GM12878 (cell line): Measurements from ENCODE around the gene MSRB1. TPM values are rescaled to one million over a fixed set of nuclear protein-coding genes. Genes with fewer than 3 reads are reported as not detected.
"Not testable (repeated sequence)": the region's sequence is repeated elsewhere in the genome, so short reads cannot be mapped to it uniquely, and the experiment has no call there.

Source experiments
- ATAC-seq: fragments of 200-7000 bp; cut with Tn5 transposase; 3 replicates; pipeline ENCODE4 v1.9.1; 2020; ENCODE audit warnings: mild to moderate bottlenecking, moderate library complexity
- BruUV-seq: library from RNA; stranded (reverse); fragments of 400-500 nt; replicated peaks from 2 replicates; lab custom pipeline; 2021; lab: Mats Ljungman, UMichigan
- CTCF ChIA-PET: fragments of 300-600 bp; sonication (Branson Sonifier 250); formaldehyde crosslinking; extraction: SDS; loops from one replicate; lab custom pipeline; 2021; ENCODE audit warnings: inconsistent platforms; lab: Yijun Ruan, JAX
- POLR2A ChIA-PET: fragments of 350-600 bp; formaldehyde crosslinking; extraction: SDS; loops from one replicate; lab custom pipeline; 2021; ENCODE audit warnings: inconsistent platforms; lab: Charles Lee
- RAD21 ChIA-PET: fragments of 300-600 bp; sonication (Branson Sonifier 250); formaldehyde crosslinking; loops from one replicate; lab custom pipeline; 2023; ENCODE audit warnings: antibody characterized with exemption; ENCODE audit not compliant: unreplicated experiment; lab: Charles Lee
- SMC1A ChIA-PET: fragments of 300-600 bp; sonication (Branson Sonifier 250); formaldehyde crosslinking; loops from one replicate; lab custom pipeline; 2023; ENCODE audit not compliant: unreplicated experiment, uncharacterized antibody; lab: Charles Lee
- DNase-seq: peaks from one replicate; pipeline ENCODE4 v3.0.0-alpha.2; 2011; ENCODE audit warnings: low read depth, low spot score
- FAIRE-seq: peaks from 3 replicates; lab custom pipeline; 2011; peaks lifted over from hg19 to GRCh38; lab: Jason Lieb, UNC
- H2AFZ ChIP-seq: 2 replicates; pipeline ENCODE4 v1.6.0; 2011; ENCODE audit warnings: low read depth, low read length, control low read depth; ENCODE audit not compliant: control insufficient read depth
- H3K27ac ChIP-seq: 2 replicates; pipeline ENCODE4 v1.5.1; 2011; ENCODE audit warnings: control low read depth; ENCODE audit not compliant: control insufficient read depth, insufficient read depth
- H3K27me3 ChIP-seq, 2 experiments: replicated peaks in 1 of 2; 2 replicates each; pipeline versions ENCODE4 v1.6.0 to v1.6.1; 2011; ENCODE audit warnings: low read length in 1 of 2; ENCODE audit not compliant: control insufficient read depth in 2 of 2, insufficient read depth in 2 of 2
- H3K36me3 ChIP-seq, 2 experiments: 2 replicates each; pipeline ENCODE4 v1.5.1; 2011; ENCODE audit warnings: low read length in 1 of 2; ENCODE audit not compliant: control insufficient read depth in 2 of 2, insufficient read depth in 2 of 2
- H3K4me1 ChIP-seq: 2 replicates; pipeline ENCODE4 v1.6.1; 2011; ENCODE audit warnings: mild to moderate bottlenecking, low read length, moderate library complexity, mixed read lengths; ENCODE audit not compliant: control insufficient read depth, insufficient read depth
- H3K4me2 ChIP-seq: 2 replicates; pipeline ENCODE4 v1.6.0; 2011; ENCODE audit warnings: control low read depth; ENCODE audit not compliant: control insufficient read depth, insufficient read depth
- H3K4me3 ChIP-seq: fragments of 200-600 bp; sonication (generic); 2 replicates; pipeline ENCODE4 v1.5.1; 2016
- H3K79me2 ChIP-seq: 2 replicates; pipeline ENCODE4 v1.6.0; 2011; ENCODE audit warnings: low read length; ENCODE audit not compliant: control insufficient read depth, insufficient read depth
- H3K9ac ChIP-seq: 2 replicates; pipeline ENCODE4 v1.8.0; 2011; ENCODE audit warnings: low read length, control low read depth, mixed read lengths; ENCODE audit not compliant: control insufficient read depth, insufficient read depth
- H3K9me3 ChIP-seq: replicated peaks from 3 replicates; pipeline ENCODE4 v1.5.1; 2011; ENCODE audit warnings: mild to moderate bottlenecking, low read length; ENCODE audit not compliant: control insufficient read depth, insufficient read depth
- H4K20me1 ChIP-seq: 2 replicates; pipeline ENCODE4 v1.6.0; 2011; ENCODE audit not compliant: control insufficient read depth, insufficient read depth
- CHD4 ChIP-seq: fragments of 200-600 bp; sonication (generic); IDR thresholded peaks from 2 replicates; pipeline ENCODE4 v1.6.1; 2016; ENCODE audit warnings: mild to moderate bottlenecking
- E4F1 ChIP-seq: fragments of 450-650 bp; IDR thresholded peaks from 2 replicates; pipeline ENCODE4 v1.6.1; 2018; ENCODE audit warnings: borderline replicate concordance, mild to moderate bottlenecking; ENCODE audit not compliant: partially characterized antibody
- FOS ChIP-seq: IDR thresholded peaks from 3 replicates; pipeline ENCODE4 v1.6.1; 2011; ENCODE audit warnings: borderline replicate concordance; ENCODE audit not compliant: insufficient read length; ENCODE audit errors: extremely low read depth
- SMAD1 ChIP-seq: fragments of 450-650 bp; IDR thresholded peaks from 2 replicates; pipeline ENCODE4 v1.6.1; 2018; ENCODE audit warnings: mild to moderate bottlenecking, low read depth; ENCODE audit not compliant: partially characterized antibody
- WRNIP1 ChIP-seq: IDR thresholded peaks from 2 replicates; pipeline ENCODE4 v1.6.1; 2011; ENCODE audit warnings: low read depth, low read length, improper control_type of control experiment, borderline replicate concordance
- ZBTB4 ChIP-seq: fragments of 450-650 bp; formaldehyde crosslinking; IDR thresholded peaks from 2 replicates; pipeline ENCODE4 v1.4.0; 2022; ENCODE audit warnings: mild to moderate bottlenecking, moderate library complexity
- WGBS: methylation state at CpG from one replicate; pipeline ENCODE4 v1.1.6; 2016; ENCODE audit warnings: low lambda C conversion rate; ENCODE audit not compliant: insufficient replicate concordance, insufficient coverage; ENCODE audit errors: missing lambda C conversion rate; 5-methylcytosine and 5-hydroxymethylcytosine counted together
- in situ Hi-C: fragments of 300-500 bp; cut with MboI; formaldehyde crosslinking; loops from 9 replicates; pipeline ENCODE4 v1.14.3; 2018; ENCODE audit warnings: mixed read lengths
- intact Hi-C: fragments of 100-400 bp; cut with micrococcal nuclease; formaldehyde crosslinking; loops from one replicate; pipeline ENCODE4 v1.14.2; 2022; ENCODE audit not compliant: unreplicated experiment
- polyA plus RNA-seq, 11 experiments: library from polyadenylated mRNA; depleted of rRNA in 4 of 11; unstranded in 6 of 11; stranded (reverse) in 5 of 11; fragments of >200 nt; fragmentation: Nextera tagmentation in 4 of 11; fragmentation: Illumina TruSeq in 1 of 11; extraction: Ambion mirVana in 4 of 11; extraction: Trizol in 1 of 11; gene quantifications; 1 replicate in 1 of 11; 2 replicates in 10 of 11; pipeline versions ENCODE4 v1.2.1 to v1.2.3, GENCODE V29; 2011 to 2016; ENCODE audit warnings: inconsistent platforms in 2 of 11, missing spikeins in 2 of 11, low read depth in 1 of 11
- total RNA-seq, 4 experiments: library from RNA; depleted of rRNA in 3 of 4; stranded (reverse); fragments of >200 nt in 3 of 4; fragmentation: Illumina TruSeq in 1 of 4; extraction: Trizol in 1 of 4; gene quantifications; 2 replicates each; pipeline versions ENCODE4 v1.2.1 to v1.2.3, GENCODE V29; 2013 to 2021

MSRB1 gene
- total and polyA plus RNA-seq, 10 of the 15 experiments (the other 5 are each of a cell fraction or from before 2014, with no cell fraction given) = 5.1 to 48.6 (median 25.7) TPM

- H3K27me3 ChIP-seq, H3K36me3 ChIP-seq, in situ Hi-C loops, DNase-seq, H3K4me3 ChIP-seq, ATAC-seq, SMC1A ChIA-PET, H3K79me2 ChIP-seq, H3K4me1 ChIP-seq, H2AFZ ChIP-seq, H4K20me1 ChIP-seq, H3K9me3 ChIP-seq, BruUV-seq, H3K9ac ChIP-seq, RAD21 ChIA-PET, H3K27ac ChIP-seq, CTCF ChIA-PET, FAIRE-seq, intact Hi-C loops, H3K4me2 ChIP-seq: not testable (repeated sequence)
- WGBS = 64% methylated on average over 2 of the region's 2 CpGs
- POLR2A ChIA-PET = interaction anchor here (0.7 kb wide), 1 partner anchor 528 kb away, joined by 6 read pairs; no protein-coding TSS in a partner anchor
Observed at GRCh38 chr16:1897692-1898091, 45.3 kb downstream of the MSRB1 start.

- no peak overlapping the region for H3K9ac ChIP-seq
- no peaks in the 10 kb centered on the region for H3K9me3 ChIP-seq
- H3K27me3 ChIP-seq = no peaks in the 10 kb centered on the region
- intact Hi-C loops = no loop called here
- in situ Hi-C loops = no loop called here
- POLR2A ChIA-PET = no interaction called here
- FAIRE-seq (no peak), ATAC-seq (no peak), DNase-seq (no peak)
- H3K4me2 ChIP-seq = no peak overlapping the region
- H3K4me3 ChIP-seq = no peak overlapping the region
- no peak overlapping the region for H2AFZ ChIP-seq
- H4K20me1 ChIP-seq = no peaks in the 10 kb centered on the region
- SMC1A ChIA-PET = no interaction called here
- CTCF ChIA-PET = no interaction called here
- H3K36me3 ChIP-seq = no peaks in the 10 kb centered on the region
- 46% methylated on average over 27 of the region's 27 CpGs for WGBS
- H3K4me1 ChIP-seq = no peaks in the 10 kb centered on the region
- RAD21 ChIA-PET = no interaction called here
- no TSS peak for BruUV-seq
- no peak overlapping the region for H3K27ac ChIP-seq
- no peaks in the 10 kb centered on the region for H3K79me2 ChIP-seq
- no peak for TF ChIP-seq FOS
- no peak for TF ChIP-seq ZBTB4 (CRISPR knock-in tag)
- TF ChIP-seq WRNIP1 = no peak
- TF ChIP-seq SMAD1 = no peak
- no peak for TF ChIP-seq E4F1
- TF ChIP-seq CHD4 = no peak
Observed at GRCh38 chr16:1895949-1896675, 46.9 kb downstream of the MSRB1 start.
